UCSD-AML1 (cell line): ENCODE results near the gene HHIPL1.

Source experiments
- DNase-seq: peaks from one replicate; lab custom pipeline; 2025; ENCODE audit not compliant: unreplicated experiment; lab: John Stamatoyannopoulos, UW

The HHIPL1 gene

DNA sequence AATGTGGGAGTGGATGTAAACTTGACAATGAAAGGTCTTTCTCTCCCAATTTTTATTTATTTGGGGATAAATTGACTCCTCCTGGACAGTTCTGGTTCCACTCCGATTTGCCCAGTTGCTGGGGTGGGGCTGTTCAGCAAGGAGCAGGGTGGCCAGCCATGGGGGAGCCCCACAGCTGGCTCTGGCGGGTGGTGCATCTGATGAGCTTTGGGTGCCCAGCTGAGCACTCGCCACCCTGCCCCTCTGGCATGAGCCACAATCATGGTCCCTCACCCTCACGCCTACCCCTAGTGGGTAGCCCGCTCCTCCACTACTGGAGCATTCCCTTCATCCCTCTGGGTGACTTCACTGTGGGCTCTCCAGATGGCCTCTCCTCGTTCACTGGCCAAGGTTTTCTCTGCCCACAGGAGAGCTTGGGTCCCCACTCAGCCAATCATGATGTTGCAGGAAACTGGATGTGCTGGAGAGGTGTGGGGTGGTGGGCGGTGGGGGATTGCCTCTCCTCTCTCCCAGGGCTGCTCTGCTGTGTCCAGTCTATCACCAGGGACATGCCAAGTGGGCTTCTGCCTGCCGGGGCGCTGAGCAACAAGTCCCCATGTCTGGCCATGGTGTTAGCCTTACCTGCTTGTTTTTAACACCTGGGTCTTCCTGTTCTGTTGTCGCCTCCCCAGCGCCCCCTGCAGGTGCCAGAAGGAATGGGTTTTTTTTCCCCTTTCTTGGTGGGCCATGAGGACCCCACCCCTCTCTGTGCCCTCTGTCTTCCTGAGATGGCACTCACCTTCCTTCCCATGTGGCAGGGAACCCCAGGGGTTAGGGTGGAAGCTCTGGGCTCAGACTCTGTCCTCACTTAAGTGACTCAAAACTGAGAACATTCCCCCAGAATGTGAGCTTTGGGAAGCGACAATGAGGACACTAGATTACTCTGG is 42.6 kb downstream of the HHIPL1 start:
- no peak for DNase-seq

DNA sequence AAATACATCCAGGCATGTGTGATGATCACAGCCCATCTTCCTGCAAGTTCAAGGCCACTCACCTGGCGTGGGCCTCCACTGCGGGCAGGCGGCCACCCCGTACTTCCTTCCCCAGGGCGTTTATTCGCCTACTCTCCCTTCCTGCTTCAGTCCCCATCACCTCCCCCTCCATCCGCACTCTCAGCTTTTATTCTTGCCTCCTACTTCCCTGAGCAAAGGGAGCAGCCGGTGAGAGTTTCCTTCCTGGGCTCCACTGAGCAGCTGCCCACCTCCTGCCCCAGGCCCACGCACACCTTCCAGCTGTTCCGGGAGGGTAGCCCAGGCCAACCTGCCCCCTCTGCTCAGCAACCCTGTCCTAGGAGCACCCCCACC is 43.3 kb downstream of the HHIPL1 start:
- DNase-seq: no peak

DNA sequence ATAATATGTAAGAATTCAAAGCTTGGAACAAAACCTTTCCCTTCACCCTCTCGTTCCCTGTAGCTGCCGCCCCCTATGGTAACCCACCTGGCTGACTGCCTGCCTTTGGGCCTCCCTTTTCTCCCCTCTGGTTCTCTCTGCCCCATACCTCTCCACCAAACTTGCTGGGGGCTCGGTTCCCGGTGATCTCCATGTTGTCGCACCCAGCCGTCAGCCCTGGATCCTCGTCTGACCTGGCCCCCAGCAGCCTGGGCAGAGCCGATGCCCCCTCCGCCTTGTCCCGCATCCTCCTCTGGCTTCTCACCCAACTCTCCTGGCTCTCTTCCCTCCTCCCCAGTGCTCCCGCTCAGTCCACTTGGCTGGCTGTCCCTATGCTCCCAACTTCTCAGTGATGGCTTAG is 43.7 kb downstream of the HHIPL1 start:
- DNase-seq: no peak

DNA sequence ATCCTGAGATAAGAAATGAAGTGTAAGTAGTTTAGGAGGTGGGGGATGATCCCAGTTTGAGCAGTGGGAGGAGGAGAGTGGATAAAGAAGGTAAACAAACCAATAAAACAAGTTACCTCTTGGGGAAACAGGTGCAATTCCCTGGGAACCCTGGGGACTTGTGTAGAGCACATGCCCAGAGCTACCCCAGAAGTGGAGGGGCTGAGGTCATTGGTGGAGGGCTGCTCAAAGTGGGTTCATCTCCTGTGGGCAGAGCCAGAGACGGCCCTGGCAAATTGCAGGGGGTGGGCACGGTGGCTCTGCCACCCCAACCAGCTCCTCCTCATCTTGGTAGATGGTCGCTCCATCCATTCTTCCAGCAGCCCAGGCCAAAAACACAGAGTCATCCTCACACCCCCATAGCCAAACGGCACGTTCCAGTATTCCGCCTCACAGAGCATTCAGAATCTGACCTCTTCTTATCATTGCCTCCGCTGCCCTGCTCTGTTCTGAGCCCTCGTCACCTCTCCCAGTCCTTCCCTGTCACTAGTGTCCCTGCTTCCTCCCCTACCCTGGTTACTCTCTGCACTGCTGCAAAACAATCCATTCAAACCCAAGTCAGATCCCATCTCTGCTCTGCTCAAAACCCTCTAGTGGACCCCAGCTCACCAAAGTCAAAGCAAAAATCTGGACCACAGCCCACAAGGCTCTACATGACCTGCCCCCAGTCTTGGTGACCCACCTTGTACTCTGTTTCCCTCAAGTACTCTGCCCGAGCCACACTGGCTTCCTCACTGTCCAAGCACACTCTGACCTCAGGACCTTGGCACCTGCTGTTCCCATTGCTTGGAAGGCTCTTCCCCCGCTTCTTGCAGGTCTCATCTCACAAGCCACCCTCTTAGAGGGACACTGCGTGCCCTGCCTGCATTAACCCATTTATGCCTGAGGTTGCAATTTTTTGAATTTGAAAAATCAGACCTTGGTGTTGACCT is 44.6 kb downstream of the HHIPL1 start:
- no peak for DNase-seq

DNA sequence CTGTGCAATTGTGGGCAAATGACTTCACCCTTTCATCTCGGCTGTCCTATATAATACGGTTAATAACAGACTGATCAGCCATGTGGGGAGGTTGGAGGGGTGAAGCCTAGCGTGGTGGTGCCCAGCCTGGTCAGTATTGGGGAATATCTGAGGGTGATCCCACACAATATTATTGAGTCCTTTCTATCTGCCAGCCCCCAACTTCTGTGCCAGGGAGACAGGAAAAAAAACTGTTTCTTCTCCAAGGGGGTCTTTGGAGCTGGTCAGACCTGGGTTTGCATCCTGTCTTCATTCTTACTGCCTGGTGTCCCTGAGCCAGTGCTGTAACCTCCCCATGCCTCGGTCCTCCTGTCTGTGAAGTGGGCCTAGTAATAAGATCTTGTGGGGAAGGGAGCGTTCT is 45.7 kb downstream of the HHIPL1 start:
- no peak for DNase-seq

DNA sequence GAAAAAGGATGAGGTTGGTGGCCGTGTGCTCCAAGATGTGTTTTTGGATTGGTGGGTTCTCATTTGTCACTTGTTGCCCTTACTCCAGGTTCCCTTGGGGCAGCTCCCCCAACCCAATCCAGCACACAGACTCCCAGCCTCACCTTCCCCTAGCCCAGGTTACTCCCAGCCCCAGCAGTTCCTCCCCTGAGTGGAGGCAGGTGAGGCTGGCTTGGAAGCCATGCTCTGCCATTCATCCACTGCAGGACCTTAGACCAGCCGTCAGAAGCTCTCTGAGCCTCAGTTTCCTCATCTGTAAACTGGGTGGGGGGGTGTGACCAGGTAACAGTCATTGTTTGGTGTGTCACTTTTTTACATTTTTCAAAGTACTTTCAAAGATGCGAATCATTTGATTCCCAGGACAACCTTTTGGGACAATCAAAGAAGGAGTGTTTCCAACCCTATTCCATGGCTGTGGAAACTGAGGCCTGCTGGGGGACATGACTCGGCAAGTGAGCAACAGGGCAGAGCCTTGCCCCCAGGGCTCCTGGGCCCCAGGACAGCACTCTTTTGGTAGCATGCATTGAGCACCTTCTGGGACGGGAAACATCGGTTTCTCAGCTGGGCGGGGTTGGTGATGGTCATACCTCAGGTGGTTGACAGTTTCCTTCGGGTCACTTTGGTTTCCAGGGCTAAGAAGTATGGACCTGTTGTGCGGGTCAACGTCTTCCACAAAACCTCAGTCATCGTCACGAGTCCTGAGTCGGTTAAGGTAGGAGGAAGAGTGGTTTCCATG is 46.4 kb downstream of the HHIPL1 start:
- DNase-seq: no peak

DNA sequence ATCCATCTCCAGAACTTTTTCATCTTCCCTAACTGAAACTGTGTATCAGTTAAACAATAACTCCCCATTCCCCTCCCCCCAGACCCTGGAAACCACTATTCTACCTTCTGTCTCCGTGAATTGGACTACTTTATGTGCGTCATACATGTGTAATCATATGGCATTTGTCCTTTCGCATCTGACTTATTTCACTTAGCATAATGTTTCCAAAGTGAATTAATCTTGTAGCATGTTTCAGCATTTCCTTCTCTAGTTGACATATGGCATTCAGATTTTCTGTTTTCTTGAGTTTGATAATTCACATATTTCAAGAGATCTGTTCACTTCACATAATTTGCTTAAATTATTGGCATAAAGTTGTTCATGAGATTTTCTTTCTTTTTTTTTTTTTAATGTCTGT is 49.0 kb downstream of the HHIPL1 start:
- DNase-seq: no peak

DNA sequence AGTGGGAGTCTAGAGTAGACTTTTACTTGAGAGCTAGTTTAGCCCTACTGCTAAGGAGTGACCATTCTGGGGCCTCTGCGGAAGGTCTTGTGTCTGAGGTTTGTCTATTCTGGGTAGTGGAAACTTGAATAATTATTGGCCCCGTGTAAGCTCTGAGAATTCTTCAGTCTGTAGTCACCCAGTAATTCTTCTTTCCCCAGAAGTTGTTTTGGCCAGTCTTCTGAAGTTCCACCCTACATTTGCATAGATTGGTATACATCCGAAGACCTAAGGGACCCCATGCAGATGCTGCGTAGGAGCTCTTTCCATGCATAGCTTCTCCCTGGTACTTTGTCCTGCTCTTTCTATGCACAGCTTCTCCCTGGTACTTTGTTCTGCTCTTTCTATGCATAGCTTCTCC is 52.0 kb downstream of the HHIPL1 start:
- no peak for DNase-seq

DNA sequence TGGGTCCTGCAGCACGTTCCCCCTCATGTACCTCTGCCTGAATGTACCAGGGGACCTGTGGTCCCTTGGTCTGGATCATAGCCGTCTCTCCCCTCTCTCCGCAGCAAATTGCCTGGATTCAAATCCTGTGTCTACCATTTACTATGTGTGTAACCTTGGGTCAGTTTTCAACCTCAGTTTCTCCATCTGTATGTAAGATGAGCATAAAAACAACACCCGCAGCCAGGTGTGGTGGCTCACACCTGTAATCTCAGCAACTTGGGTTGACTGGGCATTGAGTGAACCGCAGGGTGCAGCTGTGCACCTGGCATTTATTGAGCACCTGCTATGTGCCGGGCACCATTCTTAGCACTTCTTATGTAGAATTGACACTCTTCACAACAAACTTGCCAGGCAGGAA is 53.3 kb downstream of the HHIPL1 start:
- DNase-seq: no peak

DNA sequence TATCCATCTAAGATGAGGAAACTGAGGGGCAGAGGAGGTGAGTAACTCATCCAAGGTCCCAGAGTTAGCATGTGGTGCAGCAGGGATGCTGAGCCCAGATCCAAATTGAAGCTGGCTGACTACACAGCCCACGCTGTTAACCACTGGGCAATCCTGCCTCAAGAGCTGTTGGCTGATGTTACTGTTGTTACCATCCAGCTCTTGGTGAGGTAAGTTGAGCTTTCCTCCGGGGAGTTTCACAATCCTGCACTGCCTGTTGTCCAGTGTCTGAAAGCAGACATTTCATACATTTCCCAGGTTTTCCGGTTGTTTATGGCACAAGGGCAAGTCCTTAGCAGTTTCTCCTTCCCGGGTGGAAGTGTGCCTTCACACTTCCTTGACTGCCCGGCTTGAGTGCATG is 53.7 kb downstream of the HHIPL1 start:
- DNase-seq: no peak

DNA sequence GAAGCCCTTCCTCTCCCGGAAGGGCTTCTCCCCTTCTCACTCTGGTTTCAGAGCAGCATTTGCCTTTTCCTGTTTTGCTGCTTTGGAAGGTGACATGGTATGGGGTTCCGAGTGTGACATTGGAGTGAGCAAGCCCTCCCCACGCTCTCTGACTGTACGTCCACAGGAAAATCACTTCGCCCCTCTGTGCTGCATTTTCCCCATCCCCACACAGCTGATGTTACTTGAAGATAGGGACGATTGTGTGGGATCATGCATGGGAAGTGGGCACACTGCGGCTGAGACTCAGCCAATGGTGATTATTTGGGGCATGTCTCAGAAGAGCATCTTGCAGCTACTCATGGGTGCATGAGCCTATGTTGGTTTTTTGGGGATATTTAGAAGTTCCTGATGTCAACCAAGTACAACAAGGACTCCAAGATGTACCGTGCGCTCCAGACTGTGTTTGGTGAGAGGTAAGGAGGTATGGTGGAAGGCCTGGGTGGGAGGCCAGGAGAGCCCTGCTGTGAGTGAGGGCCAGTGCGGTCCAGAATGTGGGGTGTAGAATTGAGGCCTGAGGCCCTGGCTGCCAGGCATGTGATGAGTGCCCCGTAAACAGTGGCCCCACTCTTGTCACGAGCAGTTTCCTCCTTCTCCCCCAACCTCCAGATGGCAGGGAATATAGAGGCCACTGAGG is 54.3 kb downstream of the HHIPL1 start:
- no peak for DNase-seq

DNA sequence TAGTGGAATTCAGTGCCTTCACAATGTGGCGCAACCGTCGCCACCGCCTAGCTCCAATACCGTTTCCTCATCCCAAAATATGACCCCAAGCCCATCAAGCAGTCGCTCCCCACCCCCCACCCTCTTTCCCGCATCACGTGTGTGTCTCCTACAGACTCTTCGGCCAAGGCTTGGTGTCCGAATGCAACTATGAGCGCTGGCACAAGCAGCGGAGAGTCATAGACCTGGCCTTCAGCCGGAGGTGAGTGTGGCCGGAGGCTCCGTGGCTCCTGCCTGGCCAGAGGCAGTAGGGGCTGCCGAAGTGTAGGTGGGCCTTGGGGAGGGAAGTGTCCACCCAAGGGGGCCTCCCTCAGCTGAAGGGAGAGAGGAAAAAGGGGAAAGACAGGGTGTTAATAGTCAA is 54.9 kb downstream of the HHIPL1 start:
- DNase-seq: no peak

DNA sequence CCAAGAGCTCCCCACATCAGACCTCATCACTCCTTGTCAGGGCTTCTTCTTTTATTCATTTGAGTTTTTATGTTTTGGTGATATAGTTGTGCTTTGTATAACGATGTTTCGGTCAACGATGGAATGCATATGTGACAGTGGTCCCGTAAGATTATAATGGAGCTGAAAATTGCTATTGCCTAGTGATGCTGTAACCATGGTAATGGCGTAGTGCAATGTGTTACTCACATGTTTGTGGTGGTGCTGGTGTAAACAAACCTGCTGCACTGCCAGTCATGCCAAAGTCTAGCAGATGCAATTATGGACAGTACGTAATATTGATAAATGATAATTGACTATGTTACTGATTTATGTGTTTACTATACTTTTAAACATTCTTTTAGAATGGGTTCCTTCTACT is 55.5 kb downstream of the HHIPL1 start:
- no peak for DNase-seq

DNA sequence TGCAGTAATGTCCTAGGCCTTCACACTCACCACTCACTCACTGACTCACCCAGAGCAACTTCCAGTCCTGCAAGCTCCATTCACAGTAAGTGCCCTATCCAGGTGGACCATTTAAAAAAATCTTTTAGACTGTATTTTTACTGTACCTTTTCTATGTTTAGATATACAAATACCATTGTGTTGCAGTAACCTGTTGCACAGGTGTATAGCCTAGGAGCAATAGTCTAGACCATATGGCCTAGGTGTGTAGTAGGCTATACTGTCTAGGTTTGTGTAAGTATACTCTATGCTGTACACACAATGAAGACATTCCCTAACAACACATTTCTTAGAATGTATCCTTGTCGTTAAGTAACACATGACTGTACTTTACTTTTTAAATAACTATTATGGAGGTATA is 56.3 kb downstream of the HHIPL1 start:
- DNase-seq: no peak

DNA sequence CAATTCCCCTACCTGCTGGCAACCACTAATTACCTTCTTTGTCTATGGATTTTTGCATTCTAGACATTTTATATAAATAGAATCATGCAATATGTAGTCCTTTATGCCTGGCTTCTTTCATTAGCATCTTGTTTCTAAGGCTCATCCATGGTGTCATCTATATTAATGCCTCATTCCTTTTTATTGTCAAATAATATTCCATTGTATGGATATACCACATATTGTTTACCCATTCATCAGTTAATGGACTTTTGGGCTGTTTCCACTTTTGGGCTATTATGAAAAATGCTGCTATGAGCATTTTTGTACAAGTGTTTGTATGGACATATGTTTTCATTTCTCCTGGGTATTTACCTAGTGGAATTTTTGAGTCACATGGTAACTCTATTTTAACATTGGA is 57.2 kb downstream of the HHIPL1 start:
- no peak for DNase-seq

DNA sequence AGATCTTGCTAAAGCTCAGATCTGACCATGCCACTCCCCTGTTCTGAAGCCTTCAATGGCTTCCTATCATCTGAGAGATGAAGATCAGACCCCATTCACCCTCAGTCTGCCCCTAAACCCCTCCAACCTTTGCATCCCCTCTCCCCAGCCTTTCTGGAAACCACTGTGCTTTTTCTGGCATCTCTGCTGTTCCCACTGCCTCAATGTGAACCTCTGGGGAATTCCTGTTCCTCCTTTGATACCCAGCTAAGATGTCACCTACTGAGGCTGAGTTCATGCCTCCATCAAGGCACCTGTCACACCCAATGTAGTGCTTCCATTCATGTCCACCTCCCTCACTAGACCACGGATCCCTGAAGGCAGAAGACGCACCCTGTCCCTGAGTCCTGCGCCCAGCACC is 58.5 kb downstream of the HHIPL1 start:
- DNase-seq: no peak

DNA sequence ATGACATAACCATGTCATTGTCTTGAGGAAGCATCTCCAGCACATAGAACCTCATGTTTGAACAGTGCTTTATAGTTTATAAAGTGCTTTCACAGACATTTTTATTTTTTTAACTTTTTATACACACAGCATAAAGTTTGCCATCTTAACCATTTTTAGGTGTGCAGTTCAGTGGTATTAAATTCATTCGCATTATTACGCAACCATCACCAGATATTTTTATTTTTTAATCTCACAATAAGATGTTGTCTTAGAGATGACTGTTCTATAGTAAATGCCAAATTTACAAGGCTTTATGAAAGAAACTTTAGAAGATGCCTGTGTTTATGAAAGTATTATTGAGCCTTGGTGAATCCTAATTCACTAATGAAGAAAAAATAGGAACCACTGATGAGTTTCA is 59.1 kb downstream of the HHIPL1 start:
- no peak for DNase-seq

DNA sequence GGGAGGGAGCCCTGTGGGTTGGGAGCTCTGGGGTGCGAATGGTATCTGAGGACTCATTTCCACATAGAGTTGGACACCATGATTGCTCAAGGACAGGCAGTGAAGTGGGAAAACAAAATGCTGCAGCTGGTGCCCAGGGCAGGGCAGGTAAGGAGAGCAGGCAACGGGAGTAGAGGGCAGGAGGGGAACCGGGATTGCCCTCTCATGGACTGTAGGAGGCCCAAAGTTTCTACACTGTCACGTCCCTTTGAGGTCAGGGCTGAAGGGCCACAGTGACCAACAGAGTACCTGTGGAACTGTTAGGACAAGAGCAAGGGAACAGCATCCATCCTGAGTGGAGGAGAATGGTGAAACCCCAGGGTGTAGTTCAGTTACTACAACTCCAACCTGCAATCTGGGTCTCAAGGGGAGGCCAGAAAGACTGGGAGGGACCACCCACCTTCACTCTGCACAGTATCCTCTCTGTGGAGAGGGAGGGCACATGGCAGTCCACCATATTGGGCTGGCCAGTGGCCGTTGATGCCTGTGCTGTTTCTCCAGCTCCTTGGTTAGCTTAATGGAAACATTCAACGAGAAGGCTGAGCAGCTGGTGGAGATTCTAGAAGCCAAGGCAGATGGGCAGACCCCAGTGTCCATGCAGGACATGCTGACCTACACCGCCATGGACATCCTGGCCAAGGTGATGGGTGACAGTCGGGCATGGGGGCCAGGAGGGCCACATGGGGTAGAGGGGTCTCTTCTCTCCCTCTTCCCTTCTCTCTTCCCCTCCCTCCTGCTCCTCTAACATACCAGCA is 61.4 kb downstream of the HHIPL1 start:
- DNase-seq: no peak

DNA sequence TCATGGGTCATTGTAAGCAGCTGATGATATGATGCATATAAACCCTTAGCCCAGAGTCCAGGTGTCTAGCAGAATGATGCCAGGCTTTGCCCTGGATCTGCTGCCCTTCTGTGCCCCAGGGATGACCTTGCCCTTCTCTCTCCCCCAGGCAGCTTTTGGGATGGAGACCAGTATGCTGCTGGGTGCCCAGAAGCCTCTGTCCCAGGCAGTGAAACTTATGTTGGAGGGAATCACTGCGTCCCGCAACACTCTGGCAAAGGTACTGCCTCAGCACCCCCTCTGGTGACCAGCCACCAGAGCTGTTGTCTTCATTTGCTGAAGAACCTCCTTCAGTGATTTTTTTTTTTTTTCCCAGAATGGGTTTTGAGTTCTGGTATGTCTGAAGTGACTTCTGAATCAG is 62.5 kb downstream of the HHIPL1 start:
- DNase-seq: no peak

DNA sequence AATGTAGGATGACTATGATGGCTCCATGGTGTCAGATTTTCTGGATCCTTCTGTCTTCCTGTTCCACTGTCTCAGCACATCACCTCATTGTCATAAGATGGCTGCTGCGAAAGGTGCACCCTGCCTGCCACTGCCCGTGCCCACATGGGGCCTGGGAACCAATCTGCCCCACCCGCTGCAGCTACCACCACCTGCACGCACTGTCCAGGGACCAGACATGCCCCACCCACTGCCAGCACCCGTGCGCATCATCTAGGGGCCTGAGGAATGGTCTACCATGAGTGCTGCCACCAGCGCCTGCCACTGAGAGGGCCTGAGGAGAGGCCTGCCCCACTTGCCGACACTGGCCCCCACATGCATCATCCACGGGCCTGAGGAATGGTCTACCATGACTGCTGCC is 63.0 kb downstream of the HHIPL1 start:
- no peak for DNase-seq
